Caco-2 (cell line): ENCODE measurements around the gene OR51D1. TPM values are rescaled to one million over a fixed set of nuclear protein-coding genes. Genes with fewer than 3 reads are reported as not detected.

ENCODE experiments used
- BruUV-seq: library from RNA; stranded (reverse); fragments of 400-500 nt; replicated peaks from 2 replicates; lab custom pipeline; 2021; lab: Mats Ljungman, UMichigan
- CTCF ChIA-PET: fragments of 300-600 bp; sonication (Branson Sonifier 250); formaldehyde crosslinking; loops from one replicate; lab custom pipeline; 2022; ENCODE audit warnings: antibody characterized with exemption; lab: Charles Lee
- POLR2A ChIA-PET: fragments of 300-600 bp; sonication (Branson Sonifier 250); formaldehyde crosslinking; loops from one replicate; lab custom pipeline; 2022; ENCODE audit warnings: antibody characterized with exemption; lab: Charles Lee
- DNase-seq, 2 experiments: peaks; one replicate each; pipeline versions ENCODE4 v3.0.0 to v3.0.0-alpha.2; 2020 to 2022
- H3K27me3 ChIP-seq: replicated peaks from 2 replicates; pipeline ENCODE4 v1.6.0; 2011; ENCODE audit warnings: low read length; ENCODE audit not compliant: control insufficient read depth, insufficient read depth
- H3K36me3 ChIP-seq: 2 replicates; pipeline ENCODE4 v1.5.1; 2011; ENCODE audit warnings: low read length; ENCODE audit not compliant: control insufficient read depth, insufficient read depth
- H3K4me1 ChIP-seq: fragments of 250-450 bp; sonication (Bioruptor Pico); 2 replicates; pipeline ENCODE4 v1.5.1; 2020; ENCODE audit warnings: mild to moderate bottlenecking
- H3K4me3 ChIP-seq: 2 replicates; pipeline ENCODE4 v1.5.1; 2011; ENCODE audit warnings: low read depth, mild to moderate bottlenecking, control low read depth, low read length
- H3K9me3 ChIP-seq: fragments of 250-450 bp; sonication (Bioruptor Pico); 2 replicates; pipeline ENCODE4 v1.5.1; 2020; ENCODE audit warnings: mild to moderate bottlenecking, moderate library complexity
- H3K27ac Mint-ChIP-seq: one replicate; pipeline ENCODE4 v1.8.0; 2022; ENCODE audit warnings: mixed read lengths; ENCODE audit not compliant: unreplicated experiment
- H3K27me3 Mint-ChIP-seq: one replicate; pipeline ENCODE4 v1.8.0; 2022; ENCODE audit warnings: mixed read lengths; ENCODE audit not compliant: insufficient read depth, unreplicated experiment
- H3K36me3 Mint-ChIP-seq: one replicate; pipeline ENCODE4 v1.8.0; 2022; ENCODE audit warnings: mild to moderate bottlenecking, mixed read lengths; ENCODE audit not compliant: insufficient read depth, unreplicated experiment
- H3K4me1 Mint-ChIP-seq: one replicate; pipeline ENCODE4 v1.8.0; 2022; ENCODE audit warnings: low read depth, mixed read lengths; ENCODE audit not compliant: unreplicated experiment
- H3K4me3 Mint-ChIP-seq: one replicate; pipeline ENCODE4 v1.8.0; 2022; ENCODE audit warnings: mild to moderate bottlenecking, moderate library complexity, mixed read lengths; ENCODE audit not compliant: unreplicated experiment
- H3K9me3 Mint-ChIP-seq: one replicate; pipeline ENCODE4 v1.8.0; 2022; ENCODE audit warnings: mixed read lengths; ENCODE audit not compliant: unreplicated experiment
- intact Hi-C: fragments of 100-400 bp; cut with micrococcal nuclease; formaldehyde crosslinking; loops from one replicate; pipeline ENCODE4 v1.10.0; 2022; ENCODE audit not compliant: unreplicated experiment
- total RNA-seq: library from RNA; stranded (reverse); gene quantifications from 2 replicates; pipeline ENCODE4 v1.2.3, GENCODE V29; 2022
- TF ChIP-seq, protein P1 (sequence below), 2 experiments: fragments of 200-600 bp in 1 of 2; IDR thresholded peaks; 1 replicate in 1 of 2; 2 replicates in 1 of 2; pipeline versions ENCODE4 v1.5.1 to v1.8.0; 2011 to 2022; ENCODE audit warnings: antibody characterized with exemption in 1 of 2, control low read depth in 1 of 2, inconsistent platforms in 1 of 2, low read depth in 1 of 2, low read length in 1 of 2, mild to moderate bottlenecking in 1 of 2, moderate library complexity in 1 of 2; ENCODE audit not compliant: insufficient read depth in 1 of 2, severe bottlenecking in 1 of 2, unreplicated experiment in 1 of 2

OR51D1 gene
- total RNA-seq, 1 experiment from 2014 or later: not detected

DNA sequence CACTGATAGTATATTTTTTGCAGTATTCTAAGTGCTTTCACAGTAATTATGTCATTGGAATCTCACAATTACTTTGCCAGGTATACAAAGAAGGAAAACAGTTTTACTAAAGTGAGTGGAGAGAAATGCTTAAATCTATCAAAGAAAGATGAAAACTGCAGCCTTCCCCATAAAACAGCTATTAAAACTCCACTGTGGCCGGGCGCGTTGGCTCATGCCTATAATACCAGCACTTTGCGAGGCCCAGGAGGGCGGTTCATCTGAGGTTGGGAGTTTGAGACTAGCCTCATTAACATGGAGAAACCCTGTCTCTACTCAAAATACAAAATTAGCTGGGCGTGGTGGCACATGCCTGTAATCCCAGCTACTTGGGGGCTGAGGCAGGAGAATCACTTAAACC lies 25.6 kb downstream of the OR51D1 start:
- ChIA-PET POLR2A (no interaction called here), CTCF (no interaction called here)
- Histone ChIP-seq H3K36me3 (no peaks in the 10 kb centered on the region), H3K4me1 (peaks cover 5% of the 10 kb centered on the region; the same call in 1 of the 2 replicates), H3K9me3 (no peaks in the 10 kb centered on the region), H3K27me3 (no peaks in the 10 kb centered on the region), H3K4me3 (no peak overlapping the region)
- intact Hi-C loops: no loop called here
- TF ChIP-seq, protein P1, sequence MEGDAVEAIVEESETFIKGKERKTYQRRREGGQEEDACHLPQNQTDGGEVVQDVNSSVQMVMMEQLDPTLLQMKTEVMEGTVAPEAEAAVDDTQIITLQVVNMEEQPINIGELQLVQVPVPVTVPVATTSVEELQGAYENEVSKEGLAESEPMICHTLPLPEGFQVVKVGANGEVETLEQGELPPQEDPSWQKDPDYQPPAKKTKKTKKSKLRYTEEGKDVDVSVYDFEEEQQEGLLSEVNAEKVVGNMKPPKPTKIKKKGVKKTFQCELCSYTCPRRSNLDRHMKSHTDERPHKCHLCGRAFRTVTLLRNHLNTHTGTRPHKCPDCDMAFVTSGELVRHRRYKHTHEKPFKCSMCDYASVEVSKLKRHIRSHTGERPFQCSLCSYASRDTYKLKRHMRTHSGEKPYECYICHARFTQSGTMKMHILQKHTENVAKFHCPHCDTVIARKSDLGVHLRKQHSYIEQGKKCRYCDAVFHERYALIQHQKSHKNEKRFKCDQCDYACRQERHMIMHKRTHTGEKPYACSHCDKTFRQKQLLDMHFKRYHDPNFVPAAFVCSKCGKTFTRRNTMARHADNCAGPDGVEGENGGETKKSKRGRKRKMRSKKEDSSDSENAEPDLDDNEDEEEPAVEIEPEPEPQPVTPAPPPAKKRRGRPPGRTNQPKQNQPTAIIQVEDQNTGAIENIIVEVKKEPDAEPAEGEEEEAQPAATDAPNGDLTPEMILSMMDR (IDR thresholded peaks at IDR 0.05; ENCODE audit: insufficient read depth in 1 of 2, low read depth in 1 of 2, low read length in 1 of 2, severe bottlenecking in 1 of 2, unreplicated experiment in 1 of 2): no peak
- no peaks in the 10 kb centered on the region for H3K36me3 Mint-ChIP-seq
- H3K4me1 Mint-ChIP-seq: no peaks in the 10 kb centered on the region
- no TSS peak for BruUV-seq
- H3K27ac Mint-ChIP-seq: no peak overlapping the region
- H3K9me3 Mint-ChIP-seq: no peaks in the 10 kb centered on the region
- no peak for DNase-seq
- H3K4me3 Mint-ChIP-seq: no peak overlapping the region
- peaks cover 21% of the 10 kb centered on the region for H3K27me3 Mint-ChIP-seq

DNA sequence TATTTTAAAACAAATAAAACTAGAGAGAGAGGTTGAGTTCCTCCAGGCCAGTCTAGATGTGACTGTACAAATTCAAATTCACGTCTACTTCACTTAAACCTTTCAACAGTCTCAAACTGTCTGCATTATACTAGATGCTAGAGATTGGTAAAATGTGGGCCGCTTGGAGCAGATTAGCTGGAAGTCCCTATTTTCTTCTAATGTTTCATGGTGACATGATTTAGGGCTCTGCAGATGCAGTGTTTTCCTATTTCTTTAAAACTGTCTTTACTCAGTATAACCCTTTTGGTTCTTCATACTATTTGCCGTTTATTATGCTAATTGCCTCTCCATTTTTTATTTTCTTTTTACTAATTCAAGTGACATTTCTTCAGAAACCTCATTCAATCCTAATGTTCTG lies 26.9 kb downstream of the OR51D1 start:
- H3K4me3 Mint-ChIP-seq: no peak overlapping the region

DNA sequence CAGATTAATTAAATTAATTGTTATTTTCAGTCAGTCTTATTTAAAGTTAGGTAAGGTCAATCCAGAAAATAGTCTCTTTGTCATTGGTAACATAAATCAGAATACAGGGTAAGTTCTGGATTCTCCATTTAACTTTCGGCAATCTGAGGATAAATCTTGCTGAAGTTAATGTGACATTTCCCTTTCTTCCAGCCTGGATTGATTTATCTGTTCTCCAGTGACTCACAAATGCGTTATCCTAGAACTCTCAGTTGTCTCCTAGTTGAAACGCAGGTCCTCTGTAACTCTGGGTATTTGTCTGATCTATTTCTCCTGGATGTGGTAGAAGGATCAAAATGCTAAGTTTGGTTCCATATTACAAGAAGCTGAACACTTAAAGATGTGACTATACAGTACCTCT lies 27.5 kb downstream of the OR51D1 start:
- ChIA-PET CTCF (no interaction called here), POLR2A (no interaction called here)
- Mint-ChIP-seq H3K4me1 (no peaks in the 10 kb centered on the region), H3K27me3 (peaks cover 21% of the 10 kb centered on the region), H3K27ac (no peak overlapping the region), H3K4me3 (no peak overlapping the region), H3K9me3 (no peaks in the 10 kb centered on the region), H3K36me3 (no peaks in the 10 kb centered on the region)
- no peaks in the 10 kb centered on the region for H3K36me3 ChIP-seq
- intact Hi-C loops: no loop called here
- no peak overlapping the region for H3K4me3 ChIP-seq
- no peaks in the 10 kb centered on the region for H3K4me1 ChIP-seq
- no peaks in the 10 kb centered on the region for H3K27me3 ChIP-seq
- TF ChIP-seq, protein P1 (IDR thresholded peaks at IDR 0.05; ENCODE audit: insufficient read depth in 1 of 2, low read depth in 1 of 2, low read length in 1 of 2, severe bottlenecking in 1 of 2, unreplicated experiment in 1 of 2): no peak
- no TSS peak for BruUV-seq
- no peak for DNase-seq
- no peaks in the 10 kb centered on the region for H3K9me3 ChIP-seq

More for the DNA sequence above, 26.9 kb downstream of the OR51D1 start:
- BruUV-seq: no TSS peak
- TF ChIP-seq, protein P1 (IDR thresholded peaks at IDR 0.05; ENCODE audit: insufficient read depth in 1 of 2, low read depth in 1 of 2, low read length in 1 of 2, severe bottlenecking in 1 of 2, unreplicated experiment in 1 of 2): no peak
- no peaks in the 10 kb centered on the region for H3K9me3 Mint-ChIP-seq
- DNase-seq: no peak
- intact Hi-C loops: no loop called here
- Histone ChIP-seq H3K4me3 (no peak overlapping the region), H3K9me3 (no peaks in the 10 kb centered on the region), H3K4me1 (peaks cover 2% of the 10 kb centered on the region; the same call in 1 of the 2 replicates), H3K36me3 (no peaks in the 10 kb centered on the region), H3K27me3 (no peaks in the 10 kb centered on the region)
- H3K27me3 Mint-ChIP-seq: peaks cover 21% of the 10 kb centered on the region
- POLR2A ChIA-PET: no interaction called here
- CTCF ChIA-PET: no interaction called here
- no peak overlapping the region for H3K27ac Mint-ChIP-seq
- no peaks in the 10 kb centered on the region for H3K36me3 Mint-ChIP-seq
- no peaks in the 10 kb centered on the region for H3K4me1 Mint-ChIP-seq
